MM.1S (cell line): Measurements from ENCODE around the gene HS3ST6.
A peak's percentile ranks its signal among the peaks of the same experiment; 100 is the strongest.

Experiments used
- DNase-seq: peaks from one replicate; pipeline ENCODE4 v3.0.0-alpha.2; 2015
- H2AFZ ChIP-seq: fragments of 300-600 bp; sonication (generic); 2 replicates; pipeline ENCODE4 v1.6.0; 2016; ENCODE audit warnings: antibody characterized with exemption, low read length
- H3F3A ChIP-seq: fragments of 300-600 bp; sonication (generic); 2 replicates; pipeline ENCODE4 v1.6.1; 2016; ENCODE audit warnings: mild to moderate bottlenecking, antibody characterized with exemption, low read length, moderate library complexity, mixed read lengths; ENCODE audit not compliant: insufficient read depth
- H3K27ac ChIP-seq: fragments of 300-600 bp; sonication (generic); 2 replicates; pipeline ENCODE4 v1.5.1; 2016; ENCODE audit warnings: mild to moderate bottlenecking, low read length
- H3K27me3 ChIP-seq: fragments of 300-600 bp; sonication (generic); replicated peaks from 2 replicates; pipeline ENCODE4 v1.6.0; 2016; ENCODE audit warnings: low read length; ENCODE audit not compliant: insufficient read depth
- H3K36me3 ChIP-seq: fragments of 300-600 bp; sonication (generic); replicated peaks from 2 replicates; pipeline ENCODE4 v1.6.1; 2016; ENCODE audit warnings: mild to moderate bottlenecking, low read length, mixed read lengths; ENCODE audit not compliant: insufficient read depth
- H3K4me1 ChIP-seq: fragments of 300-600 bp; sonication (generic); 2 replicates; pipeline ENCODE4 v1.6.1; 2016; ENCODE audit warnings: low read length, mixed read lengths
- H3K4me2 ChIP-seq: fragments of 300-600 bp; sonication (generic); 2 replicates; pipeline ENCODE4 v1.6.0; 2016; ENCODE audit warnings: low read depth, low read length
- H3K4me3 ChIP-seq: fragments of 300-600 bp; sonication (generic); 2 replicates; pipeline ENCODE4 v1.5.1; 2016; ENCODE audit warnings: low read length, mixed read lengths
- H3K79me2 ChIP-seq: fragments of 300-600 bp; sonication (generic); 2 replicates; pipeline ENCODE4 v1.6.1; 2016; ENCODE audit warnings: mixed run types, low read length, mixed read lengths
- H3K9ac ChIP-seq: fragments of 300-600 bp; sonication (generic); 2 replicates; pipeline ENCODE4 v1.6.1; 2016; ENCODE audit warnings: low read length, mixed read lengths
- H3K9me2 ChIP-seq: fragments of 300-600 bp; sonication (generic); replicated peaks from 2 replicates; pipeline ENCODE4 v1.6.1; 2016; ENCODE audit warnings: mild to moderate bottlenecking, low read length, mixed read lengths; ENCODE audit not compliant: insufficient read depth
- H3K9me3 ChIP-seq: fragments of 300-600 bp; sonication (generic); replicated peaks from 2 replicates; pipeline ENCODE4 v1.6.1; 2016; ENCODE audit warnings: mild to moderate bottlenecking, low read length, mixed read lengths; ENCODE audit not compliant: insufficient read depth
- H4K20me1 ChIP-seq: fragments of 300-600 bp; sonication (generic); 2 replicates; pipeline ENCODE4 v1.6.1; 2016; ENCODE audit warnings: mild to moderate bottlenecking, low read length, moderate library complexity, mixed read lengths; ENCODE audit not compliant: insufficient read depth
- EZH2 ChIP-seq: fragments of 300-600 bp; sonication (generic); optimal IDR thresholded peaks from 2 replicates; pipeline ENCODE3; 2017; ENCODE audit warnings: low read depth, mild to moderate bottlenecking, antibody characterized with exemption, low read length, mixed read lengths
- EZH2phosphoT487 ChIP-seq: fragments of 300-600 bp; sonication (generic); IDR thresholded peaks from 2 replicates; pipeline ENCODE4 v1.6.1; 2018; ENCODE audit warnings: antibody characterized with exemption, low read length
- TF ChIP-seq, protein P1 (sequence below): fragments of 300-600 bp; sonication (generic); IDR thresholded peaks from 2 replicates; pipeline ENCODE4 v1.5.1; 2016; ENCODE audit warnings: antibody characterized with exemption, low read length, mixed read lengths

Gene HS3ST6

DNA sequence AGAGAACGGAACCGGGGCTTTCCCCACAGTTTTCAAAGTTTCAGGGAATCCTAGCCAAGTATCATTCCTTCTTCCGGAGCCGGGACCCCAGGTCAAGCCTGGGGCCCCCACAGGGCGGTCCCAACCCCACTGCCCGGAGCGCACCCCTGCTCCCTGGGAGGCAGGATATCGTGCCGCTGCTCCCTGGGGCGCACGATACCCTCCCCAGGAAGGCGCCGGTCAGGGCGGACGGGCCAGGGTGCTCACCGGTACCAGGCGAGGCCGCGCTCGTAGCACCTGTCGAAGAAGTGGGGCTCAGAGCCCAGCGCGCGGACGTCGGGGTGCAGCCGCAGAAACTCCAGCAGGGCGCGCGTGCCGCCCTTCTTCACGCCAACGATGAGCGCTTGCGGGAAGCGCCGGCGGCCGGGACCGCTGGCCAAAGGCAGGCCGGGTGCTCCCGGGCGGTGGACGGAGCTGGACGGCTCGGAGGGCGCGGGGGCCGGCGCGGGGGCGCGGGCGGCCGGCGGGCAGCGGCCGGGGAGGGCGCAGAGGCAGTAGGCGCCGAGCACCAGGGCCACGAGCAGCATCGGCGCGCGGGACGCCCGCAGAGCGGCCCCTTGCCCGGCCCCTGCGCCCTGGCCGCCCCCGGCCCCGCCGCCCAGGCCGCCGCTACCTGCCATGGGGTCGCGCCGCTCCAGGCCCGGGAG, 407 bp downstream of the HS3ST6 start:
- no peak overlapping the region for H3K4me3 ChIP-seq

DNA sequence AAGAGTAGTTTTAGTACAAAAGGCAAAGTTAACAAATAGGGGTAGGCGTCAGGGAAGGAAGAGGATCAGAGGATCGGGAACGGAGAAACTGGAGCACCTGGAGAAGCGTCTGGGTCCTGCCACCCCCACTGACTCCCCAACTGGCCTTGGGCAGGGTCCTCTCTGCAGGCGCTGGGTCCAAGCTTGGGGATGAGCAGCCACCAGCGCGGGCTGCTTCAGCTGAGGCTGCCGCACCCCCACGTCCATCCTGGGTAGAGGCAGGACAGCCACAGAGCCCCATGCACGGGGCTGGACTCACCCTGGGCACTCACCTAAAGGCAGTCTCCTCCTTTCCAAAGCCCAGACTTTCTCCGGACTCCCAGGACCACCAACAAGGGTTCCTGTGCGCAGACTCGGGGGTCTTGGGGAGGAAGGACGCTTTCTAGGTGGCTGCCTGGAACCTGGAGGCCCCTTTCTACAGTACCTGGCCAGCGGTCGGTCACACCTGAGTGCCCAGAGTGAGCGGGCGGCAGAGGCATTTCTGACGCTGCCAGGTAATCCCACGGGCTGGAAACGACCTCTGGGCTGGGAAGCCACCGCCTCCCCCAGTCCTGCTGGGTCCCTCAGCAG, 1.1 kb downstream of the HS3ST6 start:
- Histone ChIP-seq H3F3A (no peaks in the 10 kb centered on the region), H3K4me2 (no peak overlapping the region), H3K9ac (no peak overlapping the region), H3K9me2 (no peaks in the 10 kb centered on the region), H3K27ac (no peak overlapping the region), H2AFZ (no peak overlapping the region), H3K27me3 (peaks cover 71% of the 10 kb centered on the region), H3K9me3 (no peaks in the 10 kb centered on the region), H3K79me2 (no peaks in the 10 kb centered on the region), H3K4me3 (no peak overlapping the region), H4K20me1 (no peaks in the 10 kb centered on the region), H3K36me3 (no peaks in the 10 kb centered on the region), H3K4me1 (no peaks in the 10 kb centered on the region)
- no peak for TF ChIP-seq EZH2phosphoT487
- TF ChIP-seq, protein P1, sequence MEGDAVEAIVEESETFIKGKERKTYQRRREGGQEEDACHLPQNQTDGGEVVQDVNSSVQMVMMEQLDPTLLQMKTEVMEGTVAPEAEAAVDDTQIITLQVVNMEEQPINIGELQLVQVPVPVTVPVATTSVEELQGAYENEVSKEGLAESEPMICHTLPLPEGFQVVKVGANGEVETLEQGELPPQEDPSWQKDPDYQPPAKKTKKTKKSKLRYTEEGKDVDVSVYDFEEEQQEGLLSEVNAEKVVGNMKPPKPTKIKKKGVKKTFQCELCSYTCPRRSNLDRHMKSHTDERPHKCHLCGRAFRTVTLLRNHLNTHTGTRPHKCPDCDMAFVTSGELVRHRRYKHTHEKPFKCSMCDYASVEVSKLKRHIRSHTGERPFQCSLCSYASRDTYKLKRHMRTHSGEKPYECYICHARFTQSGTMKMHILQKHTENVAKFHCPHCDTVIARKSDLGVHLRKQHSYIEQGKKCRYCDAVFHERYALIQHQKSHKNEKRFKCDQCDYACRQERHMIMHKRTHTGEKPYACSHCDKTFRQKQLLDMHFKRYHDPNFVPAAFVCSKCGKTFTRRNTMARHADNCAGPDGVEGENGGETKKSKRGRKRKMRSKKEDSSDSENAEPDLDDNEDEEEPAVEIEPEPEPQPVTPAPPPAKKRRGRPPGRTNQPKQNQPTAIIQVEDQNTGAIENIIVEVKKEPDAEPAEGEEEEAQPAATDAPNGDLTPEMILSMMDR, result no peak
- TF ChIP-seq EZH2, result peak; percentile 2
- no peak for DNase-seq

More for the DNA sequence above, 407 bp downstream of the HS3ST6 start:
- DNase-seq, result no peak
- TF ChIP-seq EZH2, result peak; percentile 56
- TF ChIP-seq EZH2phosphoT487, result no peak
- Histone ChIP-seq H3K4me1 (no peaks in the 10 kb centered on the region), H4K20me1 (no peaks in the 10 kb centered on the region), H3K36me3 (no peaks in the 10 kb centered on the region), H3K79me2 (no peaks in the 10 kb centered on the region), H3K9ac (no peak overlapping the region), H3K9me2 (no peaks in the 10 kb centered on the region), H3K27ac (no peak overlapping the region), H3K4me2 (no peak overlapping the region), H3F3A (no peaks in the 10 kb centered on the region), H3K27me3 (peaks cover 78% of the 10 kb centered on the region), H3K9me3 (no peaks in the 10 kb centered on the region), H2AFZ (no peak overlapping the region)

DNA sequence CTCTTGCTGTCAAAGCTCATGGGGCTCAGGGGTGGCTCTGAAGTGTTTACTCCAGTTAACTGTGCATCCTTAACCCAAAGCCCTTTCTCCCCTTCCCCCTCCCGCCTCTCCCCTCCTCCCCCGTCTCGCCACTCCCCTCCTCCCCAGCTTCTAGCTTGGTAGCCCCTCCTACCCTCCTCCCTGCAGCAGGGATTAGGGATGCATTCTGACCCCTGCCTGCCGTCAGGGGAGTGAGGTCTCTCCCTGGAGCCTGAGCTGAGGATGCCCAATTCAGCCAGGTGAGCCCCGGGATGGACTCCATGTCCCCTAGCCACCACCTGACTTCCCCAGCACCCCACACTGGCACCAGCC, 1.6 kb downstream of the HS3ST6 start:
- H3K4me3 ChIP-seq, result no peak overlapping the region
- no peak overlapping the region for H3K4me2 ChIP-seq
- H3K27ac ChIP-seq, result no peak overlapping the region
- no peaks in the 10 kb centered on the region for H3F3A ChIP-seq
- H3K9me3 ChIP-seq, result no peaks in the 10 kb centered on the region
- no peak for TF ChIP-seq EZH2
- TF ChIP-seq, protein P1, result no peak
- TF ChIP-seq EZH2phosphoT487, result no peak
- H3K27me3 ChIP-seq, result peaks cover 69% of the 10 kb centered on the region
- no peak for DNase-seq
- no peak overlapping the region for H2AFZ ChIP-seq
- H3K9me2 ChIP-seq, result no peaks in the 10 kb centered on the region
- no peaks in the 10 kb centered on the region for H3K36me3 ChIP-seq
- H4K20me1 ChIP-seq, result no peaks in the 10 kb centered on the region
- H3K4me1 ChIP-seq, result no peaks in the 10 kb centered on the region
- no peaks in the 10 kb centered on the region for H3K79me2 ChIP-seq
- H3K9ac ChIP-seq, result no peak overlapping the region
